ENCODE results near the gene PRELID3B.
"Not testable (repeated sequence)": the region's sequence is repeated elsewhere in the genome, so short reads cannot be mapped to it uniquely, and the experiment has no call there.

The PRELID3B gene

GRCh38 chr20:59026904-59027740 lies 15.5 kb downstream of the PRELID3B start:
- no peak for DNase-seq (ENCODE audit: low read depth)

- DNase-seq (ENCODE audit: low read depth), result no peak
Measured at GRCh38 chr20:59025511-59025910, 17.1 kb downstream of the PRELID3B start.

- no peak for DNase-seq (ENCODE audit: low read depth)
Measured at GRCh38 chr20:59025086-59025485, 17.5 kb downstream of the PRELID3B start.

GRCh38 chr20:59024111-59024530 lies 18.5 kb downstream of the PRELID3B start:
- no peak for DNase-seq (ENCODE audit: low read depth)

GRCh38 chr20:59023616-59024015 lies 19.0 kb downstream of the PRELID3B start:
- no peak for DNase-seq (ENCODE audit: low read depth)

GRCh38 chr20:59022754-59023153 lies 19.8 kb downstream of the PRELID3B start:
- no peak for DNase-seq (ENCODE audit: low read depth)

GRCh38 chr20:59020938-59021551 lies 21.5 kb downstream of the PRELID3B start:
- DNase-seq (ENCODE audit: low read depth), result peak; percentile 65

GRCh38 chr20:59019217-59019616 lies 23.4 kb downstream of the PRELID3B start, which contains the start of gene TUBB1:
Gene TUBB1 (plus strand): TSS chr20:59019429. CDS start chr20:59019523, 94 bp downstream.
- DNase-seq (ENCODE audit: low read depth), result no peak

- no peak for DNase-seq (ENCODE audit: low read depth)
Measured at GRCh38 chr20:59018817-59019216, 23.8 kb downstream of the PRELID3B start.

- no peak for DNase-seq (ENCODE audit: low read depth)
Measured at GRCh38 chr20:59017493-59018231, 24.9 kb downstream of the PRELID3B start.

- DNase-seq (ENCODE audit: low read depth), result no peak
Measured at GRCh38 chr20:59016795-59017492, 25.6 kb downstream of the PRELID3B start.

GRCh38 chr20:59015812-59016711 lies 26.5 kb downstream of the PRELID3B start:
- no peak for DNase-seq (ENCODE audit: low read depth)

- no peak for DNase-seq (ENCODE audit: low read depth)
Measured at GRCh38 chr20:59015411-59015810, 27.2 kb downstream of the PRELID3B start.

- DNase-seq (ENCODE audit: low read depth), result no peak
Measured at GRCh38 chr20:59014680-59015389, 27.8 kb downstream of the PRELID3B start.

- DNase-seq (ENCODE audit: low read depth), result peak; percentile 91
Measured at GRCh38 chr20:59013959-59014608, 28.5 kb downstream of the PRELID3B start.

GRCh38 chr20:59013031-59013951 lies 29.3 kb downstream of the PRELID3B start:
- DNase-seq (ENCODE audit: low read depth), result no peak

- DNase-seq (ENCODE audit: low read depth), result not testable (repeated sequence)
Measured at GRCh38 chr20:59011874-59012157, 30.8 kb downstream of the PRELID3B start.

GRCh38 chr20:59010995-59011873 lies 31.4 kb downstream of the PRELID3B start:
- DNase-seq (ENCODE audit: low read depth), result peak; percentile 94

Data from EH (cell line).